Tibial artery (tissue), 4 donors: ENCODE results near the gene MB.

ENCODE experiments used
- DNase-seq, 2 donors: peaks; one replicate each; pipeline ENCODE4 v3.0.0-alpha.2; 2019
- H3K27ac ChIP-seq, 2 donors: fragments of 200-600 bp; sonication (generic) in 1 of 2; 1 replicate in 1 of 2; 2 replicates in 1 of 2; pipeline ENCODE4 v1.5.1; 2018 to 2019; ENCODE audit warnings: mild to moderate bottlenecking in 1 of 2
- H3K27me3 ChIP-seq, 2 donors: fragments of 200-600 bp; sonication (generic) in 1 of 2; one replicate each; pipeline versions ENCODE4 v1.5.1 to v1.6.0; 2016 to 2019
- H3K36me3 ChIP-seq, 3 donors: fragments of 200-600 bp; sonication (generic) in 2 of 3; one replicate each; pipeline ENCODE4 v1.5.1; 2016 to 2019; ENCODE audit warnings: mild to moderate bottlenecking in 2 of 3
- H3K4me1 ChIP-seq, 4 donors: fragments of 200-600 bp; sonication (generic) in 2 of 4; 1 replicate in 3 of 4; 2 replicates in 1 of 4; pipeline ENCODE4 v1.5.1; 2016 to 2019
- H3K4me3 ChIP-seq, 2 donors: fragments of 200-600 bp; sonication (generic) in 1 of 2; 1 replicate in 1 of 2; 2 replicates in 1 of 2; pipeline ENCODE4 v1.5.1; 2018 to 2019; ENCODE audit warnings: mild to moderate bottlenecking in 2 of 2
- H3K9me3 ChIP-seq, 3 donors: fragments of 200-600 bp; sonication (generic) in 1 of 3; one replicate each; pipeline ENCODE4 v1.5.1; 2016 to 2019
- CTCF ChIP-seq, 2 experiments: fragments of 200-600 bp in 1 of 2; fragments of 450-650 bp in 1 of 2; IDR thresholded peaks; one replicate each; pipeline ENCODE4 v1.5.1; 2017 to 2019; ENCODE audit warnings: antibody characterized with exemption in 2 of 2, mild to moderate bottlenecking in 1 of 2, moderate library complexity in 1 of 2
- intact Hi-C: fragments of 100-400 bp; cut with DNase I; formaldehyde crosslinking; loops from one replicate; pipeline ENCODE4 v1.15.0; 2023; ENCODE audit warnings: low total_unique reads

MB gene

GRCh38 chr22:35559354-35560005, 57.6 kb downstream of the MB start:
- no peaks in the 10 kb centered on the region for H3K36me3 ChIP-seq
- no peak for TF ChIP-seq CTCF (IDR thresholded peaks at IDR 0.05)
- no peaks in the 10 kb centered on the region for H3K4me1 ChIP-seq
- no peak overlapping the region for H3K4me3 ChIP-seq
- no peaks in the 10 kb centered on the region for H3K9me3 ChIP-seq
- no peak overlapping the region for H3K27ac ChIP-seq
- DNase-seq, result no peak
- H3K27me3 ChIP-seq, result peaks cover 0 to 14% of the 10 kb centered on the region in 2 donors
- intact Hi-C loops, result no loop called here

- H3K4me1 ChIP-seq, result no peaks in the 10 kb centered on the region
- DNase-seq, result no peak
- H3K4me3 ChIP-seq, result no peak overlapping the region
- no peaks in the 10 kb centered on the region for H3K36me3 ChIP-seq
- intact Hi-C loops, result no loop called here
- peaks cover 0 to 14% of the 10 kb centered on the region in 2 donors for H3K27me3 ChIP-seq
- no peak overlapping the region for H3K27ac ChIP-seq
- H3K9me3 ChIP-seq, result no peaks in the 10 kb centered on the region
- TF ChIP-seq CTCF (IDR thresholded peaks at IDR 0.05), result no peak
Observed at GRCh38 chr22:35558719-35559118, 58.4 kb downstream of the MB start.

- H3K4me1 ChIP-seq, result no peaks in the 10 kb centered on the region
- H3K27ac ChIP-seq, result no peak overlapping the region
- no peaks in the 10 kb centered on the region for H3K9me3 ChIP-seq
- intact Hi-C loops, result no loop called here
- peaks cover 0 to 14% of the 10 kb centered on the region in 2 donors for H3K27me3 ChIP-seq
- H3K4me3 ChIP-seq, result no peak overlapping the region
- TF ChIP-seq CTCF (IDR thresholded peaks at IDR 0.05), result no peak
- H3K36me3 ChIP-seq, result no peaks in the 10 kb centered on the region
- no peak for DNase-seq
Observed at GRCh38 chr22:35558031-35558430, 59.1 kb downstream of the MB start.
